Mucosa of descending colon (tissue), 3 donors: Measurements from ENCODE around the gene ALDH3A2. TPM values are rescaled to one million over a fixed set of nuclear protein-coding genes. Genes with fewer than 3 reads are reported as not detected.

ENCODE experiments used
- ATAC-seq: fragments of 200-7000 bp; cut with Tn5 transposase; one replicate; pipeline ENCODE4 v1.9.1; 2020; ENCODE audit warnings: mild to moderate bottlenecking, moderate library complexity
- DNase-seq, 3 donors: peaks; one replicate each; pipeline ENCODE4 v3.0.0-alpha.2; 2020
- H3K36me3 ChIP-seq: fragments of 200-600 bp; one replicate; pipeline ENCODE4 v1.8.0; 2021; ENCODE audit warnings: low read depth, mild to moderate bottlenecking
- H3K4me1 ChIP-seq: fragments of 200-600 bp; one replicate; pipeline ENCODE4 v1.8.0; 2021; ENCODE audit warnings: low read depth, mild to moderate bottlenecking
- H3K4me3 ChIP-seq: fragments of 200-600 bp; one replicate; pipeline ENCODE4 v1.8.0; 2021; ENCODE audit warnings: mild to moderate bottlenecking
- H3K9me3 ChIP-seq: fragments of 200-600 bp; one replicate; pipeline ENCODE4 v1.8.0; 2021; ENCODE audit warnings: mild to moderate bottlenecking
- intact Hi-C, 2 donors: fragments of 100-400 bp; cut with DNase I in 1 of 2; cut with micrococcal nuclease in 1 of 2; formaldehyde crosslinking; loops; one replicate each; pipeline versions ENCODE4 v1.11.0 to v1.11.1; 2022; cut with DNase I, micrococcal nuclease
- total RNA-seq, 3 donors: library from RNA; stranded (reverse); fragmentation: NEBNext Ultra II Directional in 2 of 3; extraction: Animal tissue kit (Norgen Biotek cat#: 25700) in 2 of 3; gene quantifications; one replicate each; pipeline versions ENCODE4 v1.2.1 to v1.2.4, GENCODE V29; 2021 to 2023
- TF ChIP-seq, protein P1 (sequence below): fragments of 200-600 bp; IDR thresholded peaks from one replicate; pipeline ENCODE4 v1.8.0; 2022; ENCODE audit warnings: antibody characterized with exemption, mild to moderate bottlenecking
- donor health status: DM: no; HTN: no; CAD: no; lungs with moderate emphysema.
- donor health status: DM: no; HTN: no; CAD: no.
- donor health status: DM: no; HTN: yes; CAD: no.

The ALDH3A2 gene
- total RNA-seq, 3 donors from 2014 or later: 93.8 to 129 (median 98.1) TPM

DNA sequence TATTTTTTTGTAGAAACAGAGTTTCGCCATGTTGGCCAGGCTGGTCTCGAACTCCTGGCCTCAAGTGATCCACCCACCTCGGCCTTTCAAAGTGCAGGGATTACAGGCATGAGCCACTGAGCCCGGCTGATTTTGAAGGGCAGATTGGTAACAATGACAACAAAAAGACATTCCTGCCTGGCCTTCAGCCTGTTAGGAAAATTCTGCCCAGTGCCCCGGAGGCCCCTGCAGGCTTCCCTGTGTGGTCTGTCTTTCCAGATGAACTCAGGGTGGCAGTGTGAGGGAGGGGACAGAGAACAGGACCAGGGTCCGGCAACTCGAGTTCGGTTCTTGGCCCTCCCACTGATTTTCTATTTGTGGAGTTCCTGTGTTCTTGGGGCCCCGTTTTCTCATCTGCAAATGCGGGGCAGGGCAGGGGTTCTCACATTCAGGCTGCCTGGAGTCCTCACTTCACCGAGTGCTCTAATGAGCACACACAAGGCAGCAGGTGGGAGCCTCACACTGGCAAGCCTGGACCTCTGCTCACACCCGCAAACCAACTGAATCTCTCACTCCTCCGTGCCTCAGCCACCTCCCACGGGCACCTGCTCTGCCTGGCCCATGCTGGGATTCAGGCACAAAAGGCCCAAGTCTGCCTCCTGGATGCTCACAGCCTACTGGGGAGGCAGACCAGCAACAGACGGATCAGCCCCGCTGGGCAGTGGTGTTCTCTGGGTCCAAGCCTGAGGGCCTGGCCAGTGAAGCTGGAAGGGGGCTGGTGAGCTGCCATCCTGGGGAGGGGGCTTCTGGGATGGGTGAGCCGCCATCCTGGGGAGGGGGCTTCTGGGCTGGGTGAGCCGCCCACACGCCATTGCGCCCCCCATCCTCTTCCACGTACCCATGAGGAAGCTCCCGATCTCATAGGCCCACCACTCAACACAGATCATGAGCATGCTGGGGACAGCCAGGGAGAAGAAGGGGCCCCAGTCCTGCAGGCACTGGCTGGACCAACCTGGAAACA, 57.5 kb downstream of the ALDH3A2 start:
- TF ChIP-seq, protein P1, sequence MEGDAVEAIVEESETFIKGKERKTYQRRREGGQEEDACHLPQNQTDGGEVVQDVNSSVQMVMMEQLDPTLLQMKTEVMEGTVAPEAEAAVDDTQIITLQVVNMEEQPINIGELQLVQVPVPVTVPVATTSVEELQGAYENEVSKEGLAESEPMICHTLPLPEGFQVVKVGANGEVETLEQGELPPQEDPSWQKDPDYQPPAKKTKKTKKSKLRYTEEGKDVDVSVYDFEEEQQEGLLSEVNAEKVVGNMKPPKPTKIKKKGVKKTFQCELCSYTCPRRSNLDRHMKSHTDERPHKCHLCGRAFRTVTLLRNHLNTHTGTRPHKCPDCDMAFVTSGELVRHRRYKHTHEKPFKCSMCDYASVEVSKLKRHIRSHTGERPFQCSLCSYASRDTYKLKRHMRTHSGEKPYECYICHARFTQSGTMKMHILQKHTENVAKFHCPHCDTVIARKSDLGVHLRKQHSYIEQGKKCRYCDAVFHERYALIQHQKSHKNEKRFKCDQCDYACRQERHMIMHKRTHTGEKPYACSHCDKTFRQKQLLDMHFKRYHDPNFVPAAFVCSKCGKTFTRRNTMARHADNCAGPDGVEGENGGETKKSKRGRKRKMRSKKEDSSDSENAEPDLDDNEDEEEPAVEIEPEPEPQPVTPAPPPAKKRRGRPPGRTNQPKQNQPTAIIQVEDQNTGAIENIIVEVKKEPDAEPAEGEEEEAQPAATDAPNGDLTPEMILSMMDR: no peak
- intact Hi-C loops: no loop called here
- Histone ChIP-seq H3K4me3 (no peak overlapping the region), H3K36me3 (no peaks in the 10 kb centered on the region), H3K4me1 (no peaks in the 10 kb centered on the region), H3K9me3 (no peaks in the 10 kb centered on the region)
- ATAC-seq (no peak), DNase-seq (no peak)

DNA sequence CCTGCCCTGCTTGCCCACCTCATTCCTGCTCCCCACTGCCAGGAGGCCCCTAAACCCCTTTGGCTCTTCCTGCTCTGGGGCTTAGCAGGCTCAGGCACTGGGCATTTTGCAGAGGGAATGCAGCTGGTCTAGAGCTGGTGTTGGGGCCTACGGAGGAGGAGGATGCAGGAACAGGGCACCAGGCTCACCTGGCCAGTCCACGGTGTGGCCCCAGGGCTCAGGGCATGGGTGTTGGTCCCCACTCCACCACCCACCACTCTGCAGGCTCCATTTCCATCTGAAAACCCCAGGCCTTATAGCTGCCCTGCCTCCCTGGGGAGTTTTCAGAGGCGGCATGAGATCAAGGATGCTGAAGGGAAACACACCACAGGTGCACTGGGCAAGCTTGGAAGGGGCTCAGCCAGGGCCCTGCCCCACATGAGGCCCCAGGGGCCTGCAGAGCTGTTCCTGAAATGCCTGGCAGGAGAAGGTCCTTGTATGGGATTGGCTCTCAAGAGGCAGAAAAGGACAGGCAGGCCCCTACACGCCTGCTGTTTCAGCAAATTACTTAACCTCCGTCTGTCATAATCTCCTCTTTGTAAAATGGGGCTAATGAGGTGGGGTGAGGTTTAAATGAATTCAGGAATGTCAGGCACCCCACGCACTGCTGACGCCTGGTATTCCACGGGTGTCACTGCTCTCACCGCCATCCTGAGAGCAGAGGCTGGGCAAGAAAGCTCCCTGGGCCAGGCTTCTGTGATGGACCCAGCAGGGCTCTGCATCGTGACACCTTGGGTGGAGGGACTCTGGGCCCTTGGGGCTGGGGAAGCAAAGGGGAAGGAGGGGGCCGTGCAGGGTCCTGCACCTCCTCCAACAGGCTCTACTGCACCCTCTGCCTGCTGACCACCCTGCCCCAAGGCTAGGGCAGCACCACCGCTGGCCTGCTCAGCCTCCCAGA, 58.5 kb downstream of the ALDH3A2 start:
- H3K4me1 ChIP-seq: no peaks in the 10 kb centered on the region
- ATAC-seq (peak; percentile 10), DNase-seq (no peak)
- TF ChIP-seq, protein P1: no peak
- H3K4me3 ChIP-seq: no peak overlapping the region
- intact Hi-C loops: no loop called here
- no peaks in the 10 kb centered on the region for H3K9me3 ChIP-seq
- no peaks in the 10 kb centered on the region for H3K36me3 ChIP-seq

DNA sequence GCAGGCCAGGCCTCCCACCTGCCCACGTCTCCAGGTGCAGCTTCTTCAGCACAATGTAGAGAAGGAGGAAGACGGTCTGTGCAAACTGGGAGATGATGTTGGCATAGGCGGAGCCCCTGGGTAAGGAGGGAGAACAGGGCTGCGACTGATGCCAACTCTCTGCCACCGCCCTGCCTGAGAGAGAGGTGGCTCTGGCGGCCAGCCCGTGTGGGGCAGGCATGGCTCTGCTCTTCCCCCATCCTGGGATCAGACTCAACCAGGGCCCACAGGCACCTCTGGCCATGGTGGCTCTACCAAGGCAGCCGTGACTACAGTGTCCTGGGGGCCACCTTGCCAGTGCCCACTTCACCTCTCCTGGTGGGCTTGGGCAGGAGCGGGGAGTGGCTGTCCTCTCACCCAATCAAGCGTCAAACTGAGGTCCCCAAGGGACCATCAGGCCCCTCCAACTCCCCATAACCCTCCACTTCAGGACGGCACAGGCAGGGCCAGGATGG, 59.2 kb downstream of the ALDH3A2 start:
- Histone ChIP-seq H3K36me3 (no peaks in the 10 kb centered on the region), H3K4me3 (no peak overlapping the region), H3K9me3 (no peaks in the 10 kb centered on the region), H3K4me1 (no peaks in the 10 kb centered on the region)
- no peak for DNase-seq
- intact Hi-C loops: no loop called here
- TF ChIP-seq, protein P1: no peak
- peak; percentile 45 for ATAC-seq

DNA sequence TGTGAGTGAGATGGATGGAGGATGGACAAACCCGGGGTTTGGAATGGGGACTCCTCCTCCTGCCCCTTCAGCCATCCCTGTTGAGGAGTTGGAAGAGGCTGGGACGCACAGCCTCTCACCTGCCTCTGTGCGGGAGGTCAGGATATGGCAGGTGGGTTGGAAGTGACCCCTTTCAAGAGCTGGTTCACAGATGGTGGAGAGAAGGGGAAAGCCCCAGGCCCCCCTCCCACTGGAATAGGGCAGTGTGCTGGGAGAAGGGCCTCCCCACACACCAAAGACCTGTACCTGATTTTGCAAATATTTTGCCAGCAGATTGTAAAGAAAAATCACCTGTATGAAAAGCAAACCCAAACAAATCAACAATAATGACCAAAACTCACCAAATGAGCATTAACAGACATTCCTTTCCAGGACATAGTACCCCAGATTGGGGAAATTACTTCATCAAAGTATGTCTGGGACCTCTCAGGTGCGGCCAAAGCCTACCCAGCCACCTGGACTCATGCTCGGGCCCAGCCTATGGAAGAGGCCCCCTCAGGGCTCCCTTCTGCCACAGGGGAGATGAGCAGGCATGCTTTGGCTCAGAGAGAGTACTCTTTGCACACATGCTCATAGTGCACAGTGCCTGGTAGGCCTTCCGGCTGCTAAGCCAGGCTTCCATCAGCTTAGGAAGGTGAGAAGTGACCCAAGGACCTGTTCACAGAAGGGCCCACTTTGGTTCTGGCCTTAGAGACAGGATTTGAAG, 60.1 kb downstream of the ALDH3A2 start:
- no peak overlapping the region for H3K4me3 ChIP-seq
- ATAC-seq: no peak
- no peaks in the 10 kb centered on the region for H3K9me3 ChIP-seq
- DNase-seq: no peak
- TF ChIP-seq, protein P1: no peak
- intact Hi-C loops: no loop called here
- H3K4me1 ChIP-seq: no peaks in the 10 kb centered on the region
- no peaks in the 10 kb centered on the region for H3K36me3 ChIP-seq

DNA sequence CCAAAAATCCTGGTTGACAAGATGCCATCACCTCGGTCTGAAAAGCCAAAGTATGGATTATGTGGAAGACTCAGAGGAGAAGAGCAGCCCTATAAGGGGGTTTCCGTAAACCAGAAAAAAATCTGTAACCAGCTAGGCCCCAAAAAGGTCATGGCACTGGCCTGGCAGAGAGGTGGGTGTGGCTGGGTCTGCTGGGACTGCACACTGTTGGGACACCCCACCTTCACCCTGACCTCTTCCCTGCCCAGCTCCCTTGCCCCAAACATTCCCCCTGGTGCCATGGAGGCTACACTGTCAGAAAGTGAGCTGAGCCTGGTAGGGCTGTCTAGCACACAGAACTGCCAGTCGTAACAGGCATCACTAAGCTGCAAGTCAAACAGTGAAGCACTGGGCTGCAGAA, 61.3 kb downstream of the ALDH3A2 start:
- DNase-seq (no peak), ATAC-seq (no peak)
- no peaks in the 10 kb centered on the region for H3K36me3 ChIP-seq
- H3K4me1 ChIP-seq: peaks cover 4% of the 10 kb centered on the region
- TF ChIP-seq, protein P1: no peak
- H3K9me3 ChIP-seq: no peaks in the 10 kb centered on the region
- H3K4me3 ChIP-seq: no peak overlapping the region
- intact Hi-C loops: no loop called here
